ENCODE results near the gene SMAD6.
"Not testable (repeated sequence)": the region's sequence is repeated elsewhere in the genome, so short reads cannot be mapped to it uniquely, and the experiment has no call there.

SMAD6 gene

DNA sequence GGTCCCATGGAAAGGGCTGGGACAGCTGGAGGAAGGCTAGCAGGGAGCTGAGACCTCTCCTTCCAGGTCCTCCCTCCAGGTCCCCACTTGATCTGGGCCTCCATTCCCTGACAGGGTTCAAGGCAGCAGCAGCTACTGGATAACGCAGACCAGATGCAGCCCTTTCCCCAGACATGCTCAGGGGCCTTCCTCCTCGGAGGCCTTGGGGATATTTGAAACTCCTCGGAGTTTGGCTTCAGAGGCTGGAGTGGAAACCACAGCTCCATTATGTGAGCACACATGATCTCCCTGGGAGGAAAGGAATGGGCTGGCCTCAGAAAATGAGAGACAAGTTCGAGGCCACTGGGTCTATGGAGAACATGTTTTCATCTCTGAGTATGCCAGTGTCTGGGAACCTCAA is 119.3 kb downstream of the SMAD6 start:
- no peak for DNase-seq (ENCODE audit: low read depth in 3 of 3, low spot score in 1 of 3)

DNA sequence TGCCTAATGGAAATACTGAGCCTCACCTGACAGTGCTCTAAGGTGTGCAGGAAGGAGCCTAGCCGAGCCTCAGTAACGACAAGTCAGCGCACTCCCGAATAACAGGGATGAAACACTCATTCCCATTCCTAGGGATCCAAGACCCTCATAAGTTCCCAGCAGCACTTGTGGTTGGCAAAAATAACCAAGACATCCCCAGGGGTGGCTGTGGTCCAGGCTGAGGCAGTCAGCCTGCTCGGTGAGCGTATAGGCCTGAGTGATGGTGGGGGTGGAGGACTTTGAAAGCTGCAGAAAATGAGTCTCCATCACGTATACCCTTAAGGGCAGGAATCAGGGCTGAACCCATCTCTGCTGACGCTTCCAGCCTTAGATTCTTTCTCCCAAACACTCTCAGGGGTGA is 120.1 kb downstream of the SMAD6 start:
- DNase-seq (ENCODE audit: low read depth in 3 of 3, low spot score in 1 of 3): no peak

DNA sequence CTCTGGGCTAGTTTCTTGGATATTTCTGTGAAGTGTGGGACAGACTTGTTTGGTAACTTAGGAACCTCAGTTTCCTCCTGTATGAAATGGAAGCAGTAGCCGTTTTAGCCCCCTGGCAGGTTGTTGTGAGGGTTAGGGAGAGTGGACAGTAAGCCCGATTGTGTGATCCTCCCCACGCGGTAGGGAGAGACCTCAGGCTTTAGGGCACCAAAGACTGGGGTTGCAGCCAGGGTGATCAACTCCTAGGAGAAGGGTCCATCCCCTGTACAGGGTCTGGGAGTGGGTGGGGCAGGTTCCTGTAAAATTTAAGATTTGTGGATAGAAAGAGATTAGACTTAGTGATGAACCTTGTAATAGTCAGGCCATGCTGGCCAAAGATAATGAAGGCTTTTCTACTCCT is 120.5 kb downstream of the SMAD6 start:
- no peak for DNase-seq (ENCODE audit: low read depth in 3 of 3, low spot score in 1 of 3)

DNA sequence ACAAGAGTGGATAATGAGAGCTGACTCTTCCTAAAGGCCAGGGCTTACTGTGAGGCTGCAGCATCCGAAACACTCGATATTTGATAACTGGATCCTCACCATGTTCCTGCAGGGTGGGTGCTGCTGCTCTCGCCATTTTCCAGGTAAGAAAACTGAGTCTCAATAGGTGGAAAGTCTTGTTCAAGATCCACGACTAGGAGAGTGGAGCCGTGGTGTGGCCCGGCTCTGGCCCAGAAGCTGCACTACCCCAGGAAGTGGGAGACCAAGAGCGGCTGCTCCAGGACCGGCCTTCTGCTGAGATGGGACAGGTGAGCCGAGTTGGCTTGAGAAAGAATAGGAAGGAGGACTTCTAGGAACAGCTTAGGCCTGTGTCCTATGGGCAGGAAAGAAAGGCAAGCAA is 121.6 kb downstream of the SMAD6 start:
- DNase-seq (ENCODE audit: low read depth in 3 of 3, low spot score in 1 of 3): no peak

DNA sequence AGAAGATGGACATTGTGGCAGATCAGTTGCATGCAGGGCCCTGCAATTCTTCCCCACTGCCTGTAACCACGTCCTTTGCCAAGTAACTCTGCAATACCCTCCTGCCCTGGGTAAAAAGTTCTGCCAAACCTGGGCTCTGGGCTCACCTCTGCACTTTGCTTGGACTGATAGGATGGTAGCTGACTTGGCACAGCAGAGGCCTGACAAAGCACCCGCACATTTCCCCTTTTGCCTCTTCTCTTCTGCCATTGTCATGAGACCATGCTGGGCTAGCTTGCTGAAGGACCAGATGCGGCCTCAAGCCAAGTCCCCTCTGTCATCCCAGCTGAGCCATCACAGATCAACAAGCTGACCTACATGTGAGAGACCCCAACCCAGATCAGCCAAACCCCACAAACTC is 122.4 kb downstream of the SMAD6 start:
- no peak for DNase-seq (ENCODE audit: low read depth in 3 of 3, low spot score in 1 of 3)

DNA sequence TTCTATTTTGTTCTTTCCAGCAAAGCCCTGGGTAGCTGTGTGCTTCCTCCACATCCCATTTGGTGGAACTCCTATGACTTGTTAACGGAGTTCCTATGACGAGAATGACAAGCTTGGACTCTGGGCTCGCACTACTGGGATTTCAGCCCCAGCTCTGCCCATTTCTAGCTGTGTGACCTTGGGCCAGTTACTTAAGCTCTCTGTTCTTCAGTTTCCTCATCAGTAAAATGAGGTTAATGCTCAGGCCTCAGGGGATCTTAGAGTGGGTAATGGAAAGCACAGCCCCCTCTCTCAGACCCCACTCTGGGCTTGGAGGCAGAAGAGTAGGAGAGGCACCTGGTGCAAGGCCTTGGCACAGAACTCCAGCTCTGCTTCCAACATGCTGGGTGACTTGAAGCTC is 123.1 kb downstream of the SMAD6 start:
- no peak for DNase-seq (ENCODE audit: low read depth in 3 of 3, low spot score in 1 of 3)

DNA sequence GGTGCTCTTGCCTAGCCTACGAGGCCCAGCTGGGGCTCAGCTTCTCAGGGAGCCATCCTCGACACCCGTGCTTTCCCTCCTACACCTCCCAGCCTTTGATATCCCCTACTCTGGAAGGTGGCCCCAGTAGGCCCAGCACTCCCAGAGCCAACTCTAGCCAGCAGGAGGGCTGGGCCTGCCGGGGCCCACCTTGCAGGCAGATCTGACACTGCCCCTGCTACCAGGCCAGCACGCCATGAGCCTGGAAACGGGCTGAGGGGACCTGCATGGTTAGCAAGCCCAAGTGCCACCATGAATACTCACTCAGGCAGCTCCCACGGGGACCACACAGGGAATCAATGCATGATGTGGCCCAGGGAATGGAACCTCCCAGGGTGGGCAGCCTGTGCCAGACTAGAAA is 123.7 kb downstream of the SMAD6 start:
- no peak for DNase-seq (ENCODE audit: low read depth in 3 of 3, low spot score in 1 of 3)

DNA sequence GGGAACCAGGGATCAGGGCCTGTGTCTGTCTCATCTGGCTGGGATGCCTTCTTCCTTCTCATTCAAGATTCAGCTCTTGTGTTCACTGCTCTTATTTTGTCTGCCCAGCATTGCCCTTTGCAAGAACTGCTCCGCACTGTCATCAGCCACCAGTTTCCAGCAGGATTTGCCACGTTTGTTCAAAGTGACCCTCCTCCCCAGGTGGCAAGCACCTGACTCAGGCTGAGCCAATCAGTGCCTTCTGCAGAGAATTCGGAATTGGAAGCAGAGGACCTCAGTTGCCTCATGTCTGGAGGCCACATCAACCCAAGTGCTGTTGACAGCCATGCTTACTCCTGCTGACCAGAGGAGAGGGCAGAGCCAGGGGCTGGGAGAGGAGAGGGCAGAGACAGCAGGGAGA is 124.5 kb downstream of the SMAD6 start:
- no peak for DNase-seq (ENCODE audit: low read depth in 3 of 3, low spot score in 1 of 3)

DNA sequence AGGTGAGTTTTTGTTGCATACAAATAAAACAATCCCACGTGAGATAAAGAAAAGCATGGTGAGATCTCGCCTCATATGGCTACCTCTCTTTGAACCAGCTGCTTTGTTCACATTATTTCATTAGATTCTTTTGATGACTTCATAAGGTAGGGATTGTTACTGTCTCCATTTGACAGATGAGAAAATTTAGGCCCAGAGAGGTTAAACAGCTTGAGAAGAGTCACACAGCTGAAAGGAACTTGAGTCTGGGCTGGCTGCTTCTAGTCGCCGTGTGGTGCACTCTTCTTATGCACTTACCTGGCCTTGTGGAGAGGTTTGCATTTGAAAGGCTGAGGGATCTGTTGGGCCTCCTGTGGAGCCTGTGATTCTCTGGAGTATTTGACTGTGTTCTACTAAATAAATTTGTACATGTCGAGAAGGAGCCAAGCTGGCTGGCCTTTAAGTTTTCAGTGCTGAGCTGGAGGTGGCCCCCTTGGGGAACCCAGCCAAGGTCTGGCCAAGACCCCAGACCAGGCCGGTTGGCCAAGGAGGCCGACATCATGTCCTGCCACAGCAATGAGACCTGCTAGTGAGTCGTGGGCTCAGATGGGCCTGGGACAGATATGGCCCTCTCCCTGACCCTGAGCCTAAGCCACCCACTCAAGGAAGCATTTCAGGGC is 125.1 kb downstream of the SMAD6 start:
- no peak for DNase-seq (ENCODE audit: low read depth in 3 of 3, low spot score in 1 of 3)

DNA sequence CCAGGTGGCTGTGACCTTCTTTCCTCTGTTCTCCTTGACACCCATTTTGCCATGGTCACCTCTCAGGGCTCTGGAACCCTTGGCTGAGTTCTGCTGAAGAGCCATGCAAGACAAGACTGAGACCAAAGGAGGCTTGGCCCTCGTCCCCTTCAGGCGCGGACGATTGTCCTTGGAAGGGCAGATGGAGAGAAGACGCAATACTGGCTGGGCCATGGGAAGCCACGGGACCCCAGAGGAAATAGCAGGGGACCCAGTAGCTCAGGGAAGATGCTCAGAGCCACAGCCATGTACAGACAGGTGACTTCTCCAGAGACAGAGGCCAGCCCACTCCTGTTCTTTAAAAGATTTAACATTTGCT is 125.6 kb downstream of the SMAD6 start:
- DNase-seq (ENCODE audit: low read depth in 3 of 3, low spot score in 1 of 3): no peak

DNA sequence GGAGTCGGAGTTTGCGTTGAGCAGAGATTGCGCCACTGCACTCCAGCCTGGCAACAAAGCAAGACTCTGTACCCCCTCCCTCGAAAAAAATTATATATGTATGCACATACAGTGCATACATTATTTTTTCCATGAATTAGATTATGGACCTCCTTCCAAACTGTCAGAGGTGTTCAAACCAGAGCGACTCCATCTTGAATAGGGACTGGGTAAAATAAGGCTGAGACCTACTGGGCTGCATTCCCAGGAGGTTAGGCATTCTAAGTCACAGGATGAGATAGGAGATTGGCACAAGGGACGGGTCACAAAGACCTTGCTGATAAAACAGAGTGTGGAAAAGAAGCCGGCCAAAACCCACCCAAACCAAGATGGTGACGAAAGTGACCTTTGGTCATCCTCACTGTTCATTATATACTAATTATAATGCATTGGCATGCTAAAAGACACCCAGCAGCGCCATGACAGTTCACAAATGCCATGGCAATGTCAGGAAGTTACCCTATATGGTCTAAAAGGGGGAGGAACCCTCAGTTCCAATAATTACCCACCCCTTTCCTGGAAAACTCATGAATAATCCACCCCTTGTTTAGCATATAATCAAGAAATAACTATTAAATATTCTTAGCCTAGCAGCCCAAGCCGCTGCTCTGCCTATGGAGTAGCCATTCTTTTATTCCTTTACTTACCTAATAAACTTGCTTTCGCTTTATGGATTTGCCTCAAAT is 126.9 kb downstream of the SMAD6 start:
- DNase-seq (ENCODE audit: low read depth in 3 of 3, low spot score in 1 of 3): not testable (repeated sequence)

DNA sequence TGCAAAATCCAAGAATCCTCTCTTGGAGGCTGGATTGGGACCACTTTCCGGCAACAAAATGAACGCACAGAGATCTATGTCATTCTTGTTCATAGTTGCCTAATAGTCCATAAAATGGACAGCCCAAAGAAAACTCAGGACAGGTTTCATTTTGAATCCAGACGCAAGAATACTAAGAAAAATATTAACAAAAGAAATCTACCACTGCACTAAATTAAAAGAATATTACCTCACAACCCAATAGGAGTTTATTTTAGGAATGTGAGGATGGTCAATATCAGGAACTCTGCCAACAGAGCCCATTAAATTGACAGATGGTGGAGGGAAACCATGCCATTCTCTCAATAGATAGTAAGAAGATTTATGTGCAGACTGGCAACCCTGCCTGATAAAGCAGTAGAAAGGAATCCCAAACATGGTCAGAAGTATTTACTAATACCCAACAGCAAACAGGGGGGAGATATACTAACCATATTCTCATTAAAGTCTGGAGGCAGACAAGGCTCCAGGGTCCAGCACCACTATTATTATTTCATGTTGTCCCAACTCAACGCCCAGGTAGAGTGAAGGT is 127.6 kb downstream of the SMAD6 start:
- no peak for DNase-seq (ENCODE audit: low read depth in 3 of 3, low spot score in 1 of 3)

DNA sequence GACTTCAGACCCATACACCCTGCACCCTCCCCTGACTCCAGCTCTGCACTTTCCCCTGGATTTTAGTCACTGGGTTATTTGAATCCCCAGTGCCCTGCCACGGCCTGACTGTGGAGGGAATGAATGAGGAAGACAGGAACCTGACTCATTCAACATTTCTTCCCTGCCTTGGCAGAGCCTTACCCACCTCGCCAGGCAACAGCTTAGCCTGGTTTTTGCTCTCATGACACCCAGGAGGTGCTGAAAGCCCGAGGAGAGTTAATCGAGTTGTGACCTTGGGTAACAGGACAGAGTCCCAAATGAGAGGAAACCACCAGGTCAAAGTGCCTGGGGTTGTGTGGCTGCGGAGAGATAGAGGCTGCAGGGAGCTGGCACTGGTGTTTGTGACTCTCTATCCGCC is 128.3 kb downstream of the SMAD6 start:
- DNase-seq (ENCODE audit: low read depth in 3 of 3, low spot score in 1 of 3): no peak

DNA sequence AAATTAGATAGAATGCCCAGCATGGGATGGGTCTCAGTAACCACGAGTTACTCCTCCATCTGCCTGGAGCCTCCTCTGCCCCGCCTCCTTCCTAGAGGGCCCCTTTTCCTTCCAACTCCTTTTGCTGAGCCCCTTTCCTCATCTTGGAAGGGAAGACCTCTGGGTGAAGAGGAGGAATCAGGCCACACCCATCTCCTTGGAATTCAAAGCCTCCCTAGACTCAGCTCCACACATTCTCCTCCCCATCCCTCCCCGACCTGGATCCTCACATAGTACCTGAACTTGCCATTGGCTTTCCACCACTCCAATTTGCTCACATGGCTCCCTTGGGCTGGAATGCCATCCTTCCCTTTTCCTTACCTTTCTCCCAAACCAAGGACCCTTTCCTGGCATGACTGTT is 128.8 kb downstream of the SMAD6 start:
- no peak for DNase-seq (ENCODE audit: low read depth in 3 of 3, low spot score in 1 of 3)

DNA sequence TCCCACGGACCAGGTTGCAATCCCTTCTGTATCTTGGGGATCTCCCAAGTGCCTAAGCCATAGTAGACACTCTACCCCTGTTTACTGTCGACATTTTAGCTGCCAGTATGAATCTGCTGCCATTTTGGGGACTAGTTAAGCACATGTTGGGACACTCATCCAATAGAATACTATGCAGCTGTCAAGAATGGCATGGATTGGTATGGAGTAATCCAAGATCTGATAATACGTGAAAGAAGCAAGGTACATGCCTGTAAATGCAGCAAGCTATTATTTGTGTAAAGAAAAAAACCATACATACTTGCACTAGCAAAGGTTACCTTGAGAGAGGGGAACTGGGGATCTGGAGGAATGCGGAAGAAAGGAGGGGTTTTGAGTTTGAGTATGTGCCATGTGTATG is 129.3 kb downstream of the SMAD6 start:
- no peak for DNase-seq (ENCODE audit: low read depth in 3 of 3, low spot score in 1 of 3)

DNA sequence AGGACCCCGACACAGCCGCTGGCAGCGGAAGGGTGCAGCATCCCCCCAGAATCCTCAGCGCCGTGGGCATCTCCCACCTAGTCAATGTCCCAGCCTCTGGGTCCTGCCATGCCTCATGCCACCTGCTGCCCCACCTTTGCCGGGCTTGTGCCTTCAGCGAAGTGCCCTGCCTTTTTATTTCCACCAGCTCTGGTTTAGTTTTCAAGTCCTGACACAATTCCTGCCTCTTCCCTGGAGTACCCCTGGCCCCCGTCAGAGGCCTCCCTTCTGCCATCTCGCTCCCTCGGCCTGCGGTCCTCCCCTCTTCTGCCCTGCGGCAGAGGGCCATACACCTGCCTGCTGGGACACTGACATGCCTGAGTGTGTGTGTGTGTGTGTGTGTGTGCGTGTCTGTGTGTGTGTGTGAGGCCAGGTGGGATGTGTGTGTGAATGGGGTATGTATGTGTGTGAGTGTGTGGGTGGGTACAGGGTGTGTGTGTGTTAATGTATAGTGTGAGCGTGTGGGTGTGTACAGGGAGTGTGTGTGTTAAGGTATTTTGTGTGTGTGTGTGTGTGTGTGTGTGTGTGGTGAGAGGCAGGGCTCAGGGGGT is 129.9 kb downstream of the SMAD6 start:
- no peak for DNase-seq (ENCODE audit: low read depth in 3 of 3, low spot score in 1 of 3)

Data from stimulated activated CD4-positive, alpha-beta T cell treated with anti-CD3 and anti-CD28 coated beads, TNF-alpha, amount 100 ng/mL, for 1 hour (primary cell).